ENCODE measurements around the gene PSD4.

Gene PSD4

DNA sequence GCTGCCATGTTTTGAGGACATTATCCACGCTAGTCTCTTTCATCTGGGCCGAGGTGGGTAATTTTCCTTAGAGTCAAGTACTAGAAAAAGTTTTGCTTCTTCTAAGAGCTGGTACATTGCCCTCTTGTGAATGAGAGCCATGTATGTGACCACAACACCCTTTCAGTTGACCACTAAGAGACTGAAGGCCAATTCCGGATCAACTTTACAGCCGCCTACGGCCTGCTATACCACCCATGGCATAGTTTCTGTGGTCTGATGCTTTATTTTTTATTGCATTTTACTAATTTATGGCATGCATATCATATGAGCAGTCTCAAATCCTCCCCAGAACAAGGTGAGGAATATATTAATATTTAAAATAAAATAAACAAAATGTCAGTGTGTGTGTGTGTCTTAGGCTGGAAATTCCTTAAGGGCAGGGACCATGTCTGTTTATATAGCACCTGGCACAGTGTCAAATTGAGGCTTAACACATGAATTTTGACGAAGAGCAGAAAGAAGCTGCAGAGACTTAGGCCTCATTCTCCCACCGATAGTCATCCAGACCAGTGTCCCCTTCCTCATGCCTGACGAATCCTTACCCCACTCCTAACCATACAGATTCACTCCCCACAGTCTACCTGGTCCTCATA lies 35.4 kb downstream of the PSD4 start:
- peak; percentile 27 for DNase-seq

DNA sequence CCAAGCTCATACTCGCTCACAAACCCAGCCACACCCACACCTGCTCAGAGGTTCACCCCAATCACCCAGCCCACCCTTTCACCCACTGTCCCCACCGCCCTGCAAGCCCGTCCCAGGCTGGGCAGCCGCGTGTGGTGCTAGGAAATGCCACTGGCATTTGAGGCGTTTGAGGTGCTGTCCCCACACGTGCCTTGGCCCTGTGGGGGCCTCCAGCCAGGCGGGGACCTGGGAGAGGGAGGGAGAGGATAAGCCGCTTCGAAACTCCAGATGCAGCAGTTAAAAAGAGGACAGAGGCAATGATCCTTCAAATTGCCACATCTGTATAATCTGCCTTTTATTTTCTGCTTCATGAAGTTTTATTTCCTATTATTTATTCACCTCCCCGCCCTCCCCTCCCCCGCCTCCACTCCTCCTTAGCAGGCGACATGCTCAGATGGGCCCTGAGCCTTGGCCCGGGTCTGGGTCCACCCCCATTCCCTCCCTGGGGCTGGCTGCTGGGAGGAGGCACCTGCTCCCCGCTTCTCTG lies 35.9 kb downstream of the PSD4 start:
- no peak for DNase-seq

GRCh38 chr2:113211226-113212105 lies 37.7 kb downstream of the PSD4 start:
- no peak for DNase-seq

DNA sequence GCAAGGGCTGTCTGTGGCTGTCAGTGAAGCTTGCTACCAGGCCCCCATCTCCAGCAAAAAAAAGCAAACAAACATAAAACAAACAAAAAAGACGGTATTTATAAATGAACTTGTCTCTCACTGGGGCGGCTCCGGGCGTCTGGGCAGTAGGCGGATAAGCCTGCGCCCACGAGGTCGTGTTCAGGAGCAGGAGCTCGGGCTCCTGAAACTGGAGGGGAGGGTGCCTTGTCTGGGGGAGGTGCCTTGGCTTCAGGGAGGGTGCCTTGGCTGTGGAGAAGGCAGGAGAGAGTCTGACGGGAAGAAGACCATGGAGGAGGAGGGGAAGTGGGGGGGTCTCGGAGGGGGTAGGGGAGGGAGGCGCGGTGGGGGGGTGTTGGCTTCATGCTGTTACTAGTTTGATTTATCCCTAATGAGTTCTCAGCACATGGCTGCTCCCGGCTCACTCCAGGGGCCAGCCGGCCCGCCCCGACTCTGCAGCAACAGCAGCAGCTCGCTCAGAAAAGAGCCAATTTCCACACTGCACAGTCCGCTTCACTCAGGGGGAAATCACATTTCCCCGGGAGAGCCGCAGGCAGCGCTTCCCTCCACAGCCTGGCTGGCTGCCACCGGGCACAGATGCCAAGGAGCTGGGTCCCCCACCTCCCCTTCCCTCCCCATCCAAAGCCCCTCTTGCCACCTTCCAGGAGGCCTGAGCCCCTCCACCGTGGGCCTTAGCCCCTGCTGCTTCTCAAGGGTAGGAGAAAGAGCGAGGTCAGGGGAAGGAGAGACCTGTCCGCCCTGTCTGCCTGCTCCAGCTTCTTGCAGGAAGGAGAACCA lies 38.7 kb downstream of the PSD4 start:
- DNase-seq = peak; percentile 33

GRCh38 chr2:113213061-113213930 lies 39.5 kb downstream of the PSD4 start:
- no peak for DNase-seq

DNA sequence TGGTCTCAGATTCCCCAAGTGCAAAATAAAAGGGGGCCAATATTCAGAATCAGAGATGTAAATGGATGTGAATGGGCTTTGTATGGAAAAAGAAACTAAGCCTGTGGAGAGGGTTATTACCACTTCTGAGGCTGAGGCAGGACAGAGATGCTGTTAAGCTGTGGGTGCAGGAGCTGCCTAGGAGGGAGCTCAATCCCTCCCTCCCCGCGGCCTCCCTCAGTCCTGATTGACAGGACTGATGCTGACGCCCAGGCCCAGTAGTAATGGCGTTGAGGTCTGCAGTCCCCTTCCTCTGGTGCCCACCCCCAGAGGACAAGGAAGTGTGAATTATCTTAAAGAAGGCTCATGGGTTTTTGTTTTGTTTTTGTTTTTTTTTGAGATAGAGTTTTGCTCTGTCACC lies 40.4 kb downstream of the PSD4 start:
- no peak for DNase-seq

DNA sequence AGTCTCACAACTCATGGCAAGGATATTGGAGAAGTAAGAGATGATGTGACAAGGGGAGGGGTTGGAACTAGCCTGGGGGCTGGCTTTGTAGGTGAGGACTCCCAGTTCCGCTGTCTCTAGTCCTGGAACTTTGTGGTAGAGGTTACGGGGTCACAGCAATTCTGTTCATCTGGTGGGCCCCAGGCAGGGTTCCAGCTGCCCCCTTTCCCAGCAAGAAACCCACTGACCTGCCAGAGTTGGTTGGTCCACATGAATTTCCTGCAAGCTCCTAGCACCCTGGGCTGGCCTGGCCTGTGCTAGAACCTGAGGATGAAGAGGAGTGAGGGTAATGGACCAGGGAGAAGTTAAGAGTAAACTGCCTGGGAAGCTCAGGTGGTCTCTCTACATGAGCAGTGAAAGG lies 41.3 kb downstream of the PSD4 start:
- DNase-seq = no peak

DNA sequence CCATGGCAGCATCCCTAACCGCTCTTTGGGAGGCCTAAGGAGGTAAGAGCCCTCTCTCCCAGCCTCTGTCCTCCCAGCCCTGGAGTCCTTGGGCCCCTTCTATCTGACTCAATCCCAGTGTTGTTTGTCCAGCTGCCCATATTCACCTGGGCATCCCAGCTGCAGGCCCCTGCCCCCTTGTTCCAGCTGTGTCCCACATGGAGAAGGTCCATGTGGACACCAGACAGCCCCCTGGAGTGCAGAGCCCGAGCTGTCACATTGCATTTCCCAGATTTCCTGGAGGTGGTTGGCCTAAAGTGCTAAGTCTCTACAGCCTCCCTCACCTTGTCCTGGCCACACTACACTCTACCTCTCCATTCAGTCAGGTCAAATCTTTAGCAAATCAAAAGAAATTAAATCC lies 42.5 kb downstream of the PSD4 start:
- no peak for DNase-seq

DNA sequence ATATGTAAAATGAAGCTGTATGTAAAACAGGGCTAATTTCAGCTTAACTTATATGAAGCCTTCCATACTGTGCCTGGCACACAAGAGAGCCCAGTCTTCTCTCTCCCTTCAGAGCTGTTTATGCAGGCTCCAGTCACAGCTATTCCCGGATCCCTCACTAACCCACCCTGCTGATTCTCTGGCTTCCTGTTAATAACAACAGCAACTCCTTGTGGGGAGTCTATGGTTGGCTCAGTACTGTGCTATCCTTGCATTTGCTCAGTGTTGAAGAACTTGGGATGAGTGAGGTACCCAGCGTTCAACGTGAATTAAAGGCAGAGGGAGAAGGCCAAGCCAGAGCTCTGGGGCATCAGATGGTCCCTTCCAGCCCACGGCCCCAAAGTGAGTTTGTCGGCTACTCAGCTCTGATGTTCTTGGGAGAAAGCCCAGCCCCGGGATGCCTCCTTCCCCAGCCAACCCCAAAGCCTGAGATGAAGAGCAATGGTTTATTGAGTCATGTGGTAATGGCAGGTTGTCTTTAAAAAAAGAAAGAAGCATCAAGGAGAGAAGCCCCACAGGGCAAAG lies 43.2 kb downstream of the PSD4 start:
- DNase-seq = no peak

GRCh38 chr2:113217455-113218282 lies 43.9 kb downstream of the PSD4 start:
- no peak for DNase-seq

- no peak for DNase-seq
Measured at GRCh38 chr2:113218283-113219091, 44.7 kb downstream of the PSD4 start.

GRCh38 chr2:113219092-113219441 lies 45.3 kb downstream of the PSD4 start:
- no peak for DNase-seq

GRCh38 chr2:113219525-113219888 lies 45.7 kb downstream of the PSD4 start:
- DNase-seq = no peak

- DNase-seq = no peak
Measured at GRCh38 chr2:113219889-113220641, 46.3 kb downstream of the PSD4 start.

GRCh38 chr2:113220970-113221708 lies 47.4 kb downstream of the PSD4 start:
- DNase-seq = no peak

- DNase-seq = no peak
Measured at GRCh38 chr2:113221846-113222245, 48.1 kb downstream of the PSD4 start.

GRCh38 chr2:113223813-113224212 lies 50.0 kb downstream of the PSD4 start:
- no peak for DNase-seq

DNA sequence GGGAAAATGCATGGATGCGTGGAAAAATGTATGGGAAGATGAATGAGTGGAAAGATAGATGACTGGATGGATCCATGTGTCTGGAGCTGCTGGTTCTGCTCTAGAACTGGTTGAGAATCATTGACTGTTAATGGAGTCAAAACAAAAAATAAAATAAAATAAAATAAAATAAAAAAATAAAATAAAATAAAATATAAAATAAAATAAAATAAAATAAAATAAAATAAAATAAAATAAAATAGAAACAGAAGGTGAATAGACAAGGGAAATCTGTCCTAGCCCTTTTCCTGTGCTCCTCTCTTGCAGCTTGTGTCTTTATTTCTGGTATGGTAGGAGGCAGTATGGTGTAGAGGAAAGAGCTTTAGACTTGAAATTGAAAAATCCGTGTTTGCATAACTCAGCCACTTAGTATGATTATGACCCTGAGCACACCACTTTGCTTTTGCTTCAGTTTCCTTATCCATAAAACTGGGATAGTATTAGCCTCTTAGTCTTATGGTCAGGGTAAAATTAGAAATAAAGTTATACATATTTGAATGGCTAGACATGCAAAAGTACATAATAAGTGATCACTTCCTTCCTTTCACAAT lies 51.0 kb downstream of the PSD4 start:
- no peak for DNase-seq

Data from DMS79 treated with DMSO at 0.1 percent for 48 hours (cell line).